ENCODE results near the gene PTPRN2.
"Not testable (repeated sequence)": the region's sequence is repeated elsewhere in the genome, so short reads cannot be mapped to it uniquely, and the experiment has no call there.

Gene PTPRN2

GRCh38 chr7:158350166-158350900, 237.3 kb downstream of the PTPRN2 start:
- no peak for TF ChIP-seq CTCF (IDR thresholded peaks at IDR 0.05; ENCODE audit: low read depth, low read length)
- no peak overlapping the region for H3K4me3 ChIP-seq (ENCODE audit: low read depth, low read length)

- H3K4me3 ChIP-seq (ENCODE audit: low read depth, low read length) = no peak overlapping the region
- no peak for TF ChIP-seq CTCF (IDR thresholded peaks at IDR 0.05; ENCODE audit: low read depth, low read length)
These were observed 239.2 kb downstream of the PTPRN2 start for GRCh38 chr7:158348446-158348845.

GRCh38 chr7:158348039-158348438, 239.6 kb downstream of the PTPRN2 start:
- H3K4me3 ChIP-seq (ENCODE audit: low read depth, low read length) = not testable (repeated sequence)

GRCh38 chr7:158345731-158346130, 241.9 kb downstream of the PTPRN2 start:
- no peak for TF ChIP-seq CTCF (IDR thresholded peaks at IDR 0.05; ENCODE audit: low read depth, low read length)
- no peak overlapping the region for H3K4me3 ChIP-seq (ENCODE audit: low read depth, low read length)

- H3K4me3 ChIP-seq (ENCODE audit: low read depth, low read length) = no peak overlapping the region
- no peak for TF ChIP-seq CTCF (IDR thresholded peaks at IDR 0.05; ENCODE audit: low read depth, low read length)
These were observed 242.8 kb downstream of the PTPRN2 start for GRCh38 chr7:158344706-158345300.

- TF ChIP-seq CTCF (IDR thresholded peaks at IDR 0.05; ENCODE audit: low read depth, low read length) = no peak
These were observed 243.6 kb downstream of the PTPRN2 start for GRCh38 chr7:158343936-158344455.

GRCh38 chr7:158343526-158343925, 244.1 kb downstream of the PTPRN2 start:
- no peak for TF ChIP-seq CTCF (IDR thresholded peaks at IDR 0.05; ENCODE audit: low read depth, low read length)
- H3K4me3 ChIP-seq (ENCODE audit: low read depth, low read length) = no peak overlapping the region

More at GRCh38 chr7:158343936-158344455, 243.6 kb downstream of the PTPRN2 start:
- no peak overlapping the region for H3K4me3 ChIP-seq (ENCODE audit: low read depth, low read length)

GRCh38 chr7:158341097-158341496, 246.5 kb downstream of the PTPRN2 start:
- not testable (repeated sequence) for H3K4me3 ChIP-seq (ENCODE audit: low read depth, low read length)

GRCh38 chr7:158336952-158337351, 250.7 kb downstream of the PTPRN2 start:
- H3K4me3 ChIP-seq (ENCODE audit: low read depth, low read length) = not testable (repeated sequence)

GRCh38 chr7:158332516-158332915, 255.1 kb downstream of the PTPRN2 start:
- not testable (repeated sequence) for H3K4me3 ChIP-seq (ENCODE audit: low read depth, low read length)

- H3K4me3 ChIP-seq (ENCODE audit: low read depth, low read length) = not testable (repeated sequence)
These were observed 255.7 kb downstream of the PTPRN2 start for GRCh38 chr7:158331826-158332450.

Measured in WI38 (cell line).